GM19395 (cell line): ENCODE results near the gene CRACDL.

Source experiments
- ATAC-seq: cut with Tn5 transposase; IDR thresholded peaks from one replicate; pipeline ENCODE4 v1.9.1; 2021; ENCODE audit warnings: mild to moderate bottlenecking, moderate library complexity; ENCODE audit not compliant: unreplicated experiment

Gene CRACDL

DNA sequence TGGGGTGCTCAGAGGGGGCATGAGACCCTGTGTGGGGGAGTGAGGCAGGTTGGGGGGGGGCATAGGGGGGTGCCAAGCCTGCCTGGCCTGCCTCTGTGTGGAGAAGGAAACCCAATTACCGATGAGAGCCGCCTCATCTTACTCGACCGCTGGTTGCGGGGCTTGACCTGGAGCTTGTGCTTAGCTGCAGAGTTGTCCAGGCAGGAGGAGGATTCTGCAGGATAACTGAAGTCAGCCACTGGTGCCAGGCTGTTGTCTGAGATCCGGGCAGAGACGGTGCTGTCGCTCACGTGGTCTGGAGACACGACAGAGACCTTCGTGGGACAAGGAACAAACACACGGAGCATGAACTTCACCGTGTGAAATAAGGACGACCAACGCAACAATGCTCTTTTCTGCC lies 109.2 kb downstream of the CRACDL start:
- ATAC-seq, result no peak

DNA sequence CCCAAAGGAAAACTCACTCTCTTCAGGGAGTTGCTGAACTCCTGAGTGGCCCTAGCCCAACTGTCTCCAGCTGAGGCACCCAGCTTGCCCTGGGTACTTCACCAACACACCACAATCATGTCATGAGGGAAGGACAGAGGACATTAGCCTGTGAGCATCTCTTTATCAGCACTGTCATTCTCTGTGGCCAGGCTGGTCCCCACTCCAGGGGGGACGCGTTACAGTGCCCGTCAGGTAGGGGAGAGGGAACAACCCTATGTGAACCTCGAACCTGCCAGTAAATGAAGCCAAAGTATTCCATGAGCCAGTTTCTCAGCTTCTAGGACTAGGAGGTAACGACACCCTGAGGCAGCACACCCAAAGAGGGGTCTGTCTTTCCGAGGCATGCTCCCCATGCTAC lies 110.2 kb downstream of the CRACDL start:
- no peak for ATAC-seq

DNA sequence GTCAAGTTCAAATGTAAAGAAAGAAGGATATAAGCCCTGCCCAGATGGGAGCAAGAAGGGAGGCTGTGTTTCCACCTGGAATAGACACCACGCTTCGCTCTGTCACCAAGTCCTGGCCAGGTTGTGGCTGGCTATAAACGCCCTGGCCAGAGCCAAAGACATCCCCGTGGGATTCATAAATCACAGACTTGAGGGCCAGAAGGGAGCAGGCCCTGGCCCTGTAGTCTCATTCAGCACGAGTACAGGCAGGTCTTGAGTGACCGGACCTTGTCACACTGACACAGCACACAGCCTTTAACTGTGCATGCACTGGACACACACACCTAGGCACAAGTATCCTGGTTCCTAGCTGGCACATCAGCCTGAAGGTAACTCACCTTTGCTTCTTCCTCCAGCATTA lies 110.6 kb downstream of the CRACDL start:
- ATAC-seq, result no peak

DNA sequence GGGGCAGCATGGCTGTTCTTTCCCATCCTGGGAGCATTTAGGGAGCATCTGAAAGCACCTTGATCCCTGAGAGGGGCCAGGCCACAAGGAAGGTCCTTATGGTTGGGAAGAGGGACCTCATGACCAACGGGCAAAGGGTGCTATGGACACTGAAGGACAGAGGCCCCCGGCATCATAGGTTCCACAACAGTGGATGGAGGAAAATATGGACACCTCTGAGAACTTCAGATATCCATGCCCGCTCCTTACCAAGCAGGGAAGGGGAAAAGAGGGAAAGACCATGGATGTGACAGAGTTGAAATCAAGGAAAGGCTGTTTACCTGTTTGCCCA lies 111.0 kb downstream of the CRACDL start:
- ATAC-seq, result no peak

DNA sequence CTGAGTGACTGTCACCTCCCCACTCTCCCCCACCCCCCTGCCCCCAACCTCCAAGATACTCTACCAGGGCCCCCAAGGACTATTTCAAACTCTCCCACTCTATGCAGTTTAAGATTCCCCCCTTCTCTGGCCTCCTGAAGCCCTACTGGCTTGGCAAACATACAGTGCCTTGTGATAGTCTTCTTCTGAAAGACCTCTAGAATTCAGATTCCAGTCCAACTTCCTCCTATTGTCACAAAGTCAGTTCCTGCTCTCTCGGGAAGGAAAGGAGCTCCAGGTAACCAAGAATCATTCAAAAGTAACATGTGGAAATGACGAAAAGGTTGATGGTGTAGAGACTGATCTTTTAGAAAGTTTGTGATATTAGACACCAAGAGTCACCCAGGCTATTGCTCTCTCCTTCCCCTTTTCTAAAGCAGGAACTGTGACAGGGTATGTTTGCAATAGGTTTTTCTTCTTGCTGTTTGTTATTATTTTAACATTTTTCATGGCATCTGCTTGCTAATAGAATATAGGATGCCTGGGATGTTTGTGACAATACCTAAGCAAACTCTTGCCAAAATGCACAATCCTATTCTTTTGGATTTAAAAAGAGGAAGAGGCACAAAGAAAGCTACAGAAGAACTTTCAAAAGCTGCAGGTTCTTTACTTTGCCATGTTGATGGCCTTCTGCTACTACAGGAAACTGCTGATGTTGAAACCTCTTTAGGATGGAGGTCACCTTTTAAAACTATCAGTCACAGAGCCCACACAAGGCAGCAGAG lies 111.6 kb downstream of the CRACDL start:
- ATAC-seq, result no peak

DNA sequence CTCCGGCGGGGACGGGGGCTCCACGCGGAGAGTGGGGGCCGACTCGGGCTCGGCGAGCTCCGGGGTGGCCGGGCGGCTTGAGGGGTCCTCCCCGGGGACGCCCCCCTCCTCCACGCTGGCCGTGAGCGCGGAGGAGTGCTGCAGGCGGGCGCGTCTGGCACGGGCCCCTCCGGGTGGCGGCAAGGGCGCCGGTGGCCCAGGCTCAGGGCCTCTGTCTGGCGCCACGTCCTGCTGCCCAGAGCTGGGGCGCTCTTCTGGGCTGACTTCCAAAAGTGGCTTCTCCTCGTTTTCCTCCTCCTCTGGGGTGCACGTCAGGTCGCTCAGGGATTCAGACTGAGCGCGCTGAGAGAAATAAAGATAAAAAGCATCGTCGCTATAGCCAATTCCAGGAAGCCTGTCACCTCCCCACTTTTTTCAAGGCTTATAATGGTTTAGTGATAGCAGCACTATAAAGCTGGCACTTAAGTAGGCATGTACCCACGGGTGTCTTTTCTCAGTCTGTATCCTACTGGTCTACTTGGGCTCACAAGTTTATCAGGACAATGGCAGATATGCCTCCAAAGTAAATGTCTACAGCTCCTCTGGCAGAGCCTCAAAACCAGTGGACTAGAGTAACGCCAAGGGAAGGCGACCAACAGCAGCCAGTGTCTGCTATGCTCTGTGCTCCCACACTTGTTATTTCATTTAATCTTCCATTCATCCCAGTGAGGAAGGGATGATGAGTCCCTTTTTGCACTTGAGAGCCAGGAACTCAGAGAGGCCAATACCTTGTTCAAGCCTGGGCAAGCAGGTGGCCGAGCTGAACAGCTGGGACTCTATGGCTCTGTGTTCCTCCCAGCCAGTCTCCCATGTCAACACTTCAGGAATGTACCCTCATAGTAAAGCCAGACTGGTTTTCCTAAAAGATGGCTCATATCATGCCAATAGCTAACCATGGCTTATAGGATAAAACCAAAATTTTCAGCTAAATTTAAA lies 112.5 kb downstream of the CRACDL start:
- ATAC-seq, result no peak

DNA sequence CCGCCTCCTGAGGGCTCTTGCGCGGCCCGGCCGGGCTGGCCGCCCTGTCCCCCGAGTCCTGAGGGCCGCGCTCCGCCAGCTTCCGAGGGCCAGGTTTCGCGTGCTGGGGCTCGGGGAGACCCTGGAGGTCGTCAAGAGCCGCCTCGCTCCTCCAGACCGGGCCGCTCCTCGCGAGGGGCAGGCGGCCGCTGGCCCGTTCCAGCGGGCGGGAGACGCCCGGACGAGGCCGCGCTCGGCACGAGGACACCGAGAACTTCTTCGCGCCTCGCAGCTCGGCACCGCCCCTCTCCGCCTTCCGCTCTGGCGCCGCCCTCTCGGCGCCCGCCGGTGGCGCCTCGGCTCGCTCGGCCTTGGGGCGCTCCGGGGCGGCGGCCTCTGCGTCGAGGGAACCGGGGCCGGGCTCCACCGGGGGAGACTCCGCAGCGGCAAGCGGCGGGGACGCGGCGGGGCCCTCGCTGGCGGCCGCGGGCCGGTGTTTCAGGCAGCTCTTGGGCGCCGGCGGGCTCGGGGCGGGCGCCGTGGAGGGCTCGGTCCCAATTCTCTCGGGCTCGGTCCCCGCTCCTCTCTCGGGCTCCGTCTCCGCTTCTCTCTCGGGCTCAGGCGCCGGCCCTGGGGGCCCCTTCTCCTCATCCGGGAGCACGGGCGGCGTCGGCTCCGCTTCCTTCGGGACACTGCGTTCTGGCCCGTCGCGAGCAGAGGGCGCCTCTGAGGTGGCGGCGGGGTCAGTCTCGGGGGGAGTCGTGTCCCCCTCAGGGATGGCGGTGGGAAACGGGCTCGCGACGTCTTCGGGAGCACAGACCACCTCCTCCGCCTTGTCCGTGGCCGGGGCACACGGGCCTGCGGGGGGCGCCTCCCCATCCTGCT lies 113.5 kb downstream of the CRACDL start:
- no peak for ATAC-seq

DNA sequence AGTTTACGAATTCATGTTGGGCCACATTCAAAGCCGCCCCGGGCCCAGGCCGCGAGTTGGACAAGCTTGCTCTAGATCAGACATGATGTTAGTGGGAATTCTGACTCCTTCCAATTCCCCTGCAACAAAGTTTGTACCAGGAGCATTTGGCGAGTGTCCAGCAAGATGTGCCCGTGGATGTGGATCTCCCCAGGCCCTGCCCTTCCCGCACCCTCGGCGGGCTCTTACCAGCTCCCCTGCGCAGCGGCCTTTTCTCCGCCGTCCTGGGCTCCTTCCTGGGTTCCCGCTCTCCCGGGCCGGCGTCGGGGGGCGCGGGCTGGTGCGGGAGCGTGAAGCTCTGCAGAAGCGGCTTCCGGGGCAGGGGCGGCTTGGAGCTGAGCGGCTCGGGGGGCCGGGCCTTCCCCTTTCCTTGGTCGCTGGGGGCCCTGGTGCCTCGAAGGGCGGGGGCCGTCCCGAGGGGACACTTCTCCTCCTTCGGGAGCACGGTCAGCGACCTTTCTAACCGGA lies 114.3 kb downstream of the CRACDL start:
- no peak for ATAC-seq

DNA sequence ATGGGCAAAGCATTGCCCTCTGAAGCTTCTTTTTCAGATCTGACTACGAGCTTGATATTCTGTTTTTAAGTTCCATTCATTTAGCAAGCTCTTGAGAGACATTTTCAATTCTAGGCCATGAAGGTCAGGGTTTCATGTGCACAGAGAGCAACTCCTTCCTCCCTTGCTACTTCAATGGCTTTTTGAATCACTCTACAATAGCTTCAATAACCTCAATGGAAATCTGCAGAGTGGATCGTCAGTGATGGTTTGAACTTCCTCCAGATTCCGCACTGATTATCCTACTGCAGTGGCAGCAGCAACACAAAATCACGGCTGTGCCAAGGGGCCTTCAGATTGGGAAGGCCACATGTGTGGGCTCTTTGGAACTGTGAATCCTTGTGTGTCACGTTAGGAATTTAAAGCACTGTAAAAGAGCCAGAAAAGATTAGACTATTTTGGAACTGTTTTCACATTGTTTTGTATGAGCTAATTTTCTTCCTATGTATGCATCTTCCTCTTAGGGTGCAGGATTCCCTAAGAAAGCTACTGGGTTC lies 116.7 kb downstream of the CRACDL start:
- no peak for ATAC-seq

DNA sequence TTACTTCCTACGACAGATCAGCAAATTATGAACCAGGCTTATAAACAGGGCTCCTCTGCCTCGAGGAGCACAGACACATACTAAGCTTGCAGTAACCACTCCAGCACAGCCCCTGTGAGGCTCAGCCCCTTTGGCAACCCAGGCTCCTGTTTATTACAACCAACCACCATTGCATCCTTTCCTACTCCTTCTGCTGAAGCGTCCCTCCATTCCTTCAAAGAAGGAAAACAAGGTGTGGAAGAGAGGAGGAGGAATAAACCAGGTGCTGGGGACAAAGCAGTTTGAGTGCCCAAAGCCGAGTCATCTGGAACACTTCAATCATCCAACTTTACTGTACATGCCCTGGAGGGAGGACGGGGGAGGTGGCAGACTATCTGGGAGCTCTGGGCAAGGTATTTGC lies 117.9 kb downstream of the CRACDL start:
- ATAC-seq, result no peak

DNA sequence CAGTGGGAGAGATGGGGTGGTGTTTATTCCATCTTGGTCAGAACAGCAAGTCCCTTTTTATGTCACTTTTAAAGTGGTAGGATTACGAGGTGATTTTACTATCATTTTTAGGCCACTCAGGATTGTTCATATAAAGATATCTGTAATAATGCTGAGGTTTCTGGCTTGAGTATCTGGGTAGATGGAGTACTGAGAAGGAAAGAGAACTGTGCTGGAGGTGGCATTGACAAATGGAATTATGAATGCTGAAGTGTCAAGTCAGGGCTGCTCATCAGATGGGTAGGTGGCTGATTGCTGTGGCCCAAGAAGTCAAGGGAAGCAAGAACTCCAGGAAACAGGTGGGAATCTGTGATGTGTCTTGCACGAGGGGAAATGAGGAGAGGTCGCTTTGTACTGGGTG lies 119.7 kb downstream of the CRACDL start:
- ATAC-seq, result no peak

DNA sequence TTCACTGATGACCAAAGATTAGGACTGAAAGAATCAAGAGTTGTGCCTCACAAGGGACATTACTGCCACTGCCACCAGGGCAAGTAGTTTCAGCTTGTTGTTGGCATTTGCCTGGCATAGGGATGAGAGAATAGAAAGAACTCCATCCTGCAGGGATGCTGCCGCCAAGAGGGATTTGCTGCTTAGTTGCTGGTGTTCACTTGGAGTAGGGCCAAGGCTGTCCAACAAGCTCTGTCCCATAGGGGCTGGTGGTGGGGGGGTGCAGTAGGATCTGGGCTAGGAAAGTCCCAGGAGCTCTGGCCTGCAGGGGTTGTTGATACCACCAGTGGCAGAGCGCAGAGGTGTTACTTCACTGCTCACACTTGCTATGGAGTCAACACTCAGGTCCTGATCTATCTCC lies 120.2 kb downstream of the CRACDL start:
- ATAC-seq, result no peak

DNA sequence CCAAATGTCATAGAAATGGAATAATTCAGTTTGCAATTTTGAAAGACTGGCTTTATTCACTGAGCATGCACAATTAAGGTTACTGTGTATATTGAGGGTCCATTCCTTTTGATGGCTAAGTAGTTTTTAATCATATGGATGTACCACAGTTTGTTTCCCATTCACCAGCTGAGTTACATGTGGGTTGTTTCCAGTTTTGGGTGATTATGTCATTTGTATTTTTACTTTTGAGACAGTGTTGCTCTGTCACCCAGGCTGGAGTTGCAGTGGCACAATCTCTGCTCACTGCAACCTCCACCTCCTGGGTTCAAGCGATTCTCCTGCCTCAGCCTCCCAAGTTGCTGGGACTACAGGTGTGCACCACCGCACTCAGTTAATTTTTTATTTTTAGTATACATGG lies 124.3 kb downstream of the CRACDL start:
- no peak for ATAC-seq

DNA sequence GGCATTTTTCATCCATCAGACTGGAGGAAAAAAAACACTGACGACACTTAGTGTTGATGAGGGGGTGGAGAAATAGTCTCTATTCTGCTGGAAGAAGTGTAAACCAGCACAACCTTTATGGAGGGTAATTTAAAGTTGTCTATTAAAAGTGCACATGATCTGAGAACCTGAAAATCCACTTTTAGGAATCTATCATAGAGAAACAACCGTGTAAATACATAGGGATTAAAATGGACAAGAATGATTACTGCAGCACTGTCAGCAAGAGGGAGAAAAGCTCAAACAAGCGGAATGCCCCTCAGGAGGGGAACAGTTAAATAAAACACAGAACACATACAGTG lies 125.5 kb downstream of the CRACDL start:
- ATAC-seq, result no peak

DNA sequence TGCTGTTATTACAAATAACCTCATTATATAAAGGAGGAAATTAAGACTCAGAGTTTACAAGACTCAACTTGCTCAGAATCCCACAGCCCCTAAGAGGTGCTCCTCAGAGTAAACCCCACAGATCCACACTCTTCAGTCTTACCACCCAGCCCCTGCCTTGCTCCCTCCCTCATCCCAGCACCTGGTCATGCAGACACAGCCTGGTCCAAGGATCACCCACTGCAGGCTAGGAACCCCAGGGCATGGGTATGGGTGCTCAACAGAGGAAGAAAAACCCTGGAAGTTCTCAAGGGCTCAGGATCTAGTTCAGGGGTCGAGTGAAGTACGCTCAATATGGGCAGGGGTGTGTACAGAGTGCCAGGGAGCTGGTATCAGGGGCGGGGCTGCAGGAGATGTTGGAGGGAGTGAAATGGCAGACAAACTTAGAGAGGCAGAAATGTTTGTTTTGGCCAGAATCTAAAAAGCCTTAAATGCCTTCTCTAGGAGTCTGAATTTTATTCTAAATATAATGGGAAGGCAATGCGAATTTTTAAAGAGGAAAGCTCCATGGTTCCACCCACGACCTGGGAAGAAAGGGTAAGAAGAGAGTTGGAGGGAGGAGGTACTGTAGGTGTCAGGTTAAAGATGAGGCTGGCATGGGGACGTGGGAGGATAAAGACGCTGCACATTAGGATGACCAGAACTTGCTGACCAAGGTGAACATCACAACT lies 126.0 kb downstream of the CRACDL start:
- no peak for ATAC-seq

DNA sequence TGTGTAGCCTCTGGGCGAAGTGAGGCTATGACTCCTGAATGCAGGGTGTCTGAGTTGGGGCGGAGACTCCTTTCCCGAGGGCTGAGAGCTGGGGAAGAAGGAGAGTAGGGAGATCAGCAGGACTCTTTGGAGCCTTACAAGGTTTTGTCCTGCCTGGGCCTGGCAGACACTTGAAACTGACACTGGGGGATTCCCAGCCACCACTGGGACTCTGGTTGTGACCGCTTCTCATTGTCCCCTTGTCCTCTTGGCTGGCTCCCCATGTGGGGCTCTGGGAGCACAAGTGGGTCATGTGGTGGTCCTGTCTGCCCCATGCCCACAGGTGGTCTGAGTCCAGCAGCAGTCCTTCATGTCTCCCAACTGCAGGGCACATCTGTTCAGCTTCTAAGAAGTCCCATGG lies 126.9 kb downstream of the CRACDL start:
- no peak for ATAC-seq

DNA sequence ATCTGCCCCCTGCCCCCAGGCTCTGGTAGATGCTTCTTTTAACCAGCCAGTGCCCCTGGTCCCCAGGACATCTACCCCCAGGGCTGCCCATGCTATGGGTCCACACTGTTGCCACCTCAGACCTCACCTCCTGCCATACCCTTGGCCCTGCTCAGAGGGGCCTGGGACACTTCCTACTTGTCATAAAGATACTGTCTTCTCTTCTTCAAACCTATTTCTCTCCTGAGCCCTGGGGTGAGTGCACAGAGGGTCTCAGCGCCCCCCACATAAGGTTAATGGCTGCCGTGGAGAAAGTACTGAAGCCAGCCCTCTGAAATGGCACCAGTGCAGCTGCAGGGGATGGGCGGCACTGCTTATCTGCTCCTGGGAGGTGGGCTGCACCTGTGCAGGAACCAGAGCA lies 127.5 kb downstream of the CRACDL start:
- ATAC-seq, result no peak

DNA sequence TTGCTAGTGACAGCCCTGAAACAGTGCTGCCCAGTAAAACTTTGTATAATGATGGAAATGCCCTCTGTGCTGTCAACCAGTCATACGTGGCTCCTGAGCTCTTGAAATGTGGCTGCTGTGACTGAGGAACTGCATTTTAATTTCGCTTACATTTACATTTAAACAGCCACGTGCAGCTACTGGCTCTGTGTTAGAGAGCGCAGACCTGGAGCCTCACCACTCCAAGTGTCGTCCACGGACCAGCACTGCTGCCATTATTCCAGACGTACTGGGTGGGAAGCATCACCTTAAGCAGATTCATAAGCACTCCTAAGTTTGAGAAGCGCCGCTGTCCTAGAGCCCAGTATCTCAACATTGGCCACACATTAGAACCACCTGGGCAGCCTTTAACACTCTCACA lies 128.1 kb downstream of the CRACDL start:
- no peak for ATAC-seq

DNA sequence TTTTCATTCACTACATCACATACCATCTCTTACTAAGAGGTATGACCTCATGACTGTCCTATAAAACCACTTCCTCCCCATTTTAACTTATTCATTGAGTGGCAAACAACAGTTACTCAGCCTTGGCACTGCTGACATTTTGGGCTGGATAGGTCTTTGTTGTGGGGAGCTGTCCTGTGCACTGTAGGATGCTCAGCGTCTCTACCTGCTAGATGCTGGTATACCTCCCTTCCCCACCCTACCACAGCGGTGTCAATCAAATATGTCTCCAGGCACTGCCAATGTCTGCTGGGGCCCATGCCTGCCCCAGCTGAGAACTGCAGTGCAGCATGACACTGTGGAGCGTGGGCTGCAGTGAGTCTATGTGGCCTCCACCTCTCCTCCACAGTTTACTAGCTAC lies 128.8 kb downstream of the CRACDL start:
- ATAC-seq, result no peak

DNA sequence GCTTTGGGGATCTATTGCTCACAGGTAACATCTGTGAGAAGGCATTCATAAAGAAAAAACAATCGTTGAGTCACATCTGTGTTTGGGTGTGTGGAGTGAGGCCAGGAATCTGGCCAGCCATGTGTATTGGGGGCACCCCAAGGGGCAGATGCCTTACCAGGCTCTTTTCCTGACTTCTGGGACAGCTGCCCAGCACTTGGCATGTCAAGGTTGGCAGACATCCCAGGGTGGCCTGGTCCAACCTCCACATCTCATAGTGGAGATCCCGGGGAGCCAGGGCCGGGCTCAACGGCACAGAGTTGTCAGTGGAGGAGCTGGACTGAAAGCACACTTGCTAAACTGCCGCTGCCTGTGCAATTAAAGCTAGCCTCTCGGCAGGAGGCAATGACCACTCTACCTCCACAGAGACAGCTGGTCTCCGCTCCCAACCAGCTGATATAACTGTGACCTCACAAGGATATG lies 129.8 kb downstream of the CRACDL start:
- no peak for ATAC-seq
